Stimulated activated effector memory CD8-positive, alpha-beta T cell treated with anti-CD3 and anti-CD28 coated beads, Interleukin-12 subunit alpha, Interleukin-12 subunit beta, amount 100 ng/mL, for 72 hours (primary cell): ENCODE results near the gene ZCRB1.
"Not testable (repeated sequence)": the region's sequence is repeated elsewhere in the genome, so short reads cannot be mapped to it uniquely, and the experiment has no call there.

Experiments used
- ATAC-seq: fragments of 150-1000 bp; cut with Tn5 transposase; 2 replicates; pipeline ENCODE4 v1.10.0; 2021
- DNase-seq, 2 donors: peaks; one replicate each; pipeline ENCODE4 v3.0.0; 2021 to 2022; ENCODE audit warnings: low spot score in 2 of 2
- H3K27ac Mint-ChIP-seq: one replicate; pipeline ENCODE4 v1.8.0; 2022; ENCODE audit warnings: mild to moderate bottlenecking, mixed read lengths
- H3K36me3 Mint-ChIP-seq: one replicate; pipeline ENCODE4 v1.8.0; 2022; ENCODE audit warnings: mild to moderate bottlenecking, mixed read lengths
- H3K4me1 Mint-ChIP-seq: one replicate; pipeline ENCODE4 v1.8.0; 2022; ENCODE audit warnings: mixed read lengths
- H3K4me3 Mint-ChIP-seq: one replicate; pipeline ENCODE4 v1.8.0; 2022; ENCODE audit warnings: mild to moderate bottlenecking, mixed read lengths
- H3K9me3 Mint-ChIP-seq: one replicate; pipeline ENCODE4 v1.8.0; 2022; ENCODE audit warnings: mixed read lengths

ZCRB1 gene

GRCh38 chr12:42325653-42326474 lies at the start of gene ZCRB1, which contains the start of gene PPHLN1:
Gene ZCRB1, minus strand, starts transcription at chr12:42326094. Its CDS starts 1,992 bp downstream, at chr12:42324102.
Gene PPHLN1, plus strand, starts transcription at chr12:42326167. Its CDS starts 9,736 bp downstream, at chr12:42335903.
- H3K36me3 Mint-ChIP-seq, result peaks cover 54% of the 10 kb centered on the region
- peaks cover 42% of the 10 kb centered on the region for H3K4me1 Mint-ChIP-seq
- DNase-seq (peak; percentile 58 to 86), ATAC-seq (peak; percentile 98)
- peak within 1 kb of the TSS; percentile 98 for H3K27ac Mint-ChIP-seq
- H3K4me3 Mint-ChIP-seq, result peak within 1 kb of the TSS; percentile 98
- H3K9me3 Mint-ChIP-seq, result no peaks in the 10 kb centered on the region

GRCh38 chr12:42373669-42374068 lies 47.8 kb upstream of the ZCRB1 start:
- ATAC-seq (no peak), DNase-seq (no peak)
- H3K9me3 Mint-ChIP-seq, result no peaks in the 10 kb centered on the region
- no peak overlapping the region for H3K4me3 Mint-ChIP-seq
- no peak overlapping the region for H3K27ac Mint-ChIP-seq
- peaks cover 61% of the 10 kb centered on the region for H3K36me3 Mint-ChIP-seq
- no peaks in the 10 kb centered on the region for H3K4me1 Mint-ChIP-seq

GRCh38 chr12:42372154-42372791 lies 46.4 kb upstream of the ZCRB1 start:
- no peak overlapping the region for H3K27ac Mint-ChIP-seq
- no peak overlapping the region for H3K4me3 Mint-ChIP-seq
- peaks cover 47% of the 10 kb centered on the region for H3K36me3 Mint-ChIP-seq
- DNase-seq (peak in 1 of 2 donors; percentile 11), ATAC-seq (peak; percentile 86)
- no peaks in the 10 kb centered on the region for H3K9me3 Mint-ChIP-seq
- H3K4me1 Mint-ChIP-seq, result no peaks in the 10 kb centered on the region

GRCh38 chr12:42370013-42370412 lies 44.1 kb upstream of the ZCRB1 start:
- DNase-seq, result no peak
- H3K27ac Mint-ChIP-seq, result peak overlapping the region; percentile 12
- H3K4me1 Mint-ChIP-seq, result no peaks in the 10 kb centered on the region
- H3K4me3 Mint-ChIP-seq, result no peak overlapping the region
- no peaks in the 10 kb centered on the region for H3K9me3 Mint-ChIP-seq
- ATAC-seq, result no peak
- peaks cover 25% of the 10 kb centered on the region for H3K36me3 Mint-ChIP-seq

- DNase-seq (no peak), ATAC-seq (no peak)
- no peaks in the 10 kb centered on the region for H3K9me3 Mint-ChIP-seq
- H3K27ac Mint-ChIP-seq, result no peak overlapping the region
- H3K4me3 Mint-ChIP-seq, result no peak overlapping the region
- H3K4me1 Mint-ChIP-seq, result peaks cover 25% of the 10 kb centered on the region
- peaks cover under 1% of the 10 kb centered on the region for H3K36me3 Mint-ChIP-seq
Observed at GRCh38 chr12:42365486-42365885, 39.6 kb upstream of the ZCRB1 start.

GRCh38 chr12:42364692-42365091 lies 38.8 kb upstream of the ZCRB1 start:
- Mint-ChIP-seq H3K9me3 (no peaks in the 10 kb centered on the region), H3K4me3 (no peak overlapping the region), H3K27ac (no peak overlapping the region), H3K36me3 (peaks cover 1% of the 10 kb centered on the region), H3K4me1 (peaks cover 32% of the 10 kb centered on the region)
- DNase-seq, result no peak
- ATAC-seq, result no peak

GRCh38 chr12:42362647-42363260 lies 36.9 kb upstream of the ZCRB1 start:
- H3K27ac Mint-ChIP-seq, result no peak overlapping the region

GRCh38 chr12:42361909-42362646 lies 36.2 kb upstream of the ZCRB1 start:
- H3K27ac Mint-ChIP-seq, result peak overlapping the region; percentile 24
- no peaks in the 10 kb centered on the region for H3K9me3 Mint-ChIP-seq
- no peak overlapping the region for H3K4me3 Mint-ChIP-seq
- H3K36me3 Mint-ChIP-seq, result peaks cover 20% of the 10 kb centered on the region
- DNase-seq (no peak), ATAC-seq (peak; percentile 88)
- H3K4me1 Mint-ChIP-seq, result peaks cover 37% of the 10 kb centered on the region

More at GRCh38 chr12:42362647-42363260, 36.9 kb upstream of the ZCRB1 start:
- Mint-ChIP-seq H3K36me3 (peaks cover 15% of the 10 kb centered on the region), H3K4me1 (peaks cover 37% of the 10 kb centered on the region), H3K9me3 (no peaks in the 10 kb centered on the region), H3K4me3 (no peak overlapping the region)
- no peak for DNase-seq
- no peak for ATAC-seq

GRCh38 chr12:42360747-42361403 lies 35.0 kb upstream of the ZCRB1 start:
- peak; percentile 80 for ATAC-seq
- Mint-ChIP-seq H3K4me3 (peak overlapping the region; percentile 25), H3K27ac (peak overlapping the region; percentile 55), H3K9me3 (no peaks in the 10 kb centered on the region), H3K4me1 (peaks cover 37% of the 10 kb centered on the region), H3K36me3 (peaks cover 32% of the 10 kb centered on the region)
- DNase-seq, result no peak

GRCh38 chr12:42356344-42356743 lies 30.4 kb upstream of the ZCRB1 start:
- Mint-ChIP-seq H3K27ac (no peak overlapping the region), H3K36me3 (peaks cover 74% of the 10 kb centered on the region), H3K9me3 (no peaks in the 10 kb centered on the region), H3K4me3 (no peak overlapping the region), H3K4me1 (peaks cover 21% of the 10 kb centered on the region)
- ATAC-seq (no peak), DNase-seq (no peak)

- H3K36me3 Mint-ChIP-seq, result peaks cover 66% of the 10 kb centered on the region
- not testable (repeated sequence) for H3K4me3 Mint-ChIP-seq, DNase-seq
Observed at GRCh38 chr12:42350021-42350407, 24.1 kb upstream of the ZCRB1 start.

GRCh38 chr12:42349119-42350020 lies 23.5 kb upstream of the ZCRB1 start:
- peaks cover 65% of the 10 kb centered on the region for H3K36me3 Mint-ChIP-seq
- H3K27ac Mint-ChIP-seq, DNase-seq, ATAC-seq, H3K4me3 Mint-ChIP-seq, H3K9me3 Mint-ChIP-seq, H3K4me1 Mint-ChIP-seq: not testable (repeated sequence)

More at GRCh38 chr12:42350021-42350407, 24.1 kb upstream of the ZCRB1 start:
- H3K27ac Mint-ChIP-seq, H3K9me3 Mint-ChIP-seq, H3K4me1 Mint-ChIP-seq, ATAC-seq: not testable (repeated sequence)

- no peak overlapping the region for H3K27ac Mint-ChIP-seq
- peak; percentile 26 for ATAC-seq
Observed at GRCh38 chr12:42346403-42347002, 20.6 kb upstream of the ZCRB1 start.

More at GRCh38 chr12:42346403-42347002, 20.6 kb upstream of the ZCRB1 start:
- H3K36me3 Mint-ChIP-seq, result peaks cover 62% of the 10 kb centered on the region
- no peaks in the 10 kb centered on the region for H3K9me3 Mint-ChIP-seq
- DNase-seq, result no peak
- no peak overlapping the region for H3K4me3 Mint-ChIP-seq
- peaks cover 17% of the 10 kb centered on the region for H3K4me1 Mint-ChIP-seq
